Astrocyte of the cerebellum (primary cell): Measurements from ENCODE around the gene HS3ST6.

ENCODE experiments used
- DNase-seq: peaks from one replicate; pipeline ENCODE4 v3.0.0-alpha.2; 2011; ENCODE audit warnings: low read depth
- H3K4me3 ChIP-seq: 2 replicates; pipeline ENCODE4 v1.5.1; 2011; ENCODE audit warnings: mild to moderate bottlenecking, low read depth, low read length, moderate library complexity
- in situ Hi-C: cut with HindIII; loops from 2 replicates; pipeline ENCODE4 v1.10.0; 2017; ENCODE audit warnings: low sequenced_read_pairs
- TF ChIP-seq, protein P1 (sequence below): IDR thresholded peaks from 2 replicates; pipeline ENCODE4 v1.5.1; 2012; ENCODE audit warnings: low read length, low read depth, moderate library complexity, mild to moderate bottlenecking; ENCODE audit errors: missing control alignments

HS3ST6 gene

DNA sequence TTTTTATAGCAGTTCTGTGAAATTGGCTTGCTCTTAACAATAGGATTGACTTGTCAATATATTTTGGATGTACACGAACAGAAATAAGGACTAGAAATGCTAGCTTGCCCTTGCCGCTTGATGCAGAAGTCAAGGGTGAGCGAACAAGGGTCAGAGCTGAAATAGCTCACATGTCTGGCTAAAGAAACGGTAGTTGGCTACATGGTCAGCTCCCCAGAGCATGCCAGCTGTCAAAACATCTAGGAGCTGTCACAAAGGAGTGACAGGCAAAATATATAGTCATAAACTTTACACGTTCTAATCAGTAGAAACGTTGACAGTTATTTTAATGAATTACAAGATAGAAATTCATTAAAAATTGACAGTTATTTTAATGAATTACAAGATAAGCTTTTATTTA is 43.4 kb downstream of the HS3ST6 start:
- in situ Hi-C loops = no loop called here
- H3K4me3 ChIP-seq = no peak overlapping the region
- DNase-seq = no peak
- TF ChIP-seq, protein P1, sequence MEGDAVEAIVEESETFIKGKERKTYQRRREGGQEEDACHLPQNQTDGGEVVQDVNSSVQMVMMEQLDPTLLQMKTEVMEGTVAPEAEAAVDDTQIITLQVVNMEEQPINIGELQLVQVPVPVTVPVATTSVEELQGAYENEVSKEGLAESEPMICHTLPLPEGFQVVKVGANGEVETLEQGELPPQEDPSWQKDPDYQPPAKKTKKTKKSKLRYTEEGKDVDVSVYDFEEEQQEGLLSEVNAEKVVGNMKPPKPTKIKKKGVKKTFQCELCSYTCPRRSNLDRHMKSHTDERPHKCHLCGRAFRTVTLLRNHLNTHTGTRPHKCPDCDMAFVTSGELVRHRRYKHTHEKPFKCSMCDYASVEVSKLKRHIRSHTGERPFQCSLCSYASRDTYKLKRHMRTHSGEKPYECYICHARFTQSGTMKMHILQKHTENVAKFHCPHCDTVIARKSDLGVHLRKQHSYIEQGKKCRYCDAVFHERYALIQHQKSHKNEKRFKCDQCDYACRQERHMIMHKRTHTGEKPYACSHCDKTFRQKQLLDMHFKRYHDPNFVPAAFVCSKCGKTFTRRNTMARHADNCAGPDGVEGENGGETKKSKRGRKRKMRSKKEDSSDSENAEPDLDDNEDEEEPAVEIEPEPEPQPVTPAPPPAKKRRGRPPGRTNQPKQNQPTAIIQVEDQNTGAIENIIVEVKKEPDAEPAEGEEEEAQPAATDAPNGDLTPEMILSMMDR = no peak

DNA sequence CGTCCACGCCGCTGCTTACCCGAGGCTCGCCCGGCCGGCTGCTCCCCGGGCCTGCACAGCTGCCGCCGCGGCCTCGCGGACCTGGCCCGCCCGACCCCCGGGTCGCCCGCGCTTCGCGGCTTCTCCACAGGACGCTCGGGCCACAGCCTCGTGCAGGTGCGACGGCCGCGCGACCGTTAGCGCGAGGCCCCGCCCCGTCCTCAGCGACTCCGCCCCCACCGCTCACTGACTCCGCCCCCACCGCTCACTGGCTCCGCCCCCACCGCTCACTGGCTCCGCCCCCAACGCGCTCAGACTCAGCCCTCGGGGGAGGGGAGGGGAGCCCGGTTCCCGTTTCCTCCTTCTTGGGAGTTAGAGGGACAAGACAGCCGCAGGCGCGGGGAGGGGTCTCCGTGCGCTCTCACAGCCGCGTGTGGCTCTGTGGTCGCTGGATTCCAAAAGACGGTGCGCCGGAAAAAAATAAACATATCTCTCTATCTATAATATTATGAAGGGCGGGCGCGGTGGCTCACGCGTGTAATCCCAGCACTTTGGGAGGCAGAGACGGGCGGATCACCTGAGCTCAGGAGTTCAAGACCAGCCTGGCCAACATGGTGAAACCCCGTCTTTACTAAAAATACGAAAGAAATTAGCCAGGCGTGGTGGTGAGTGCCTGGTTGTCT is 46.1 kb downstream of the HS3ST6 start, which contains the start of gene MEIOB:
TSS of gene MEIOB (minus strand) at position 191 of the 662 bp plus-strand sequence. CDS start 3,989 bp downstream, outside the sequence.
- TF ChIP-seq, protein P1 = no peak
- in situ Hi-C loops = no loop called here
- H3K4me3 ChIP-seq = peak within 1 kb of the TSS; percentile 14
- DNase-seq = no peak

DNA sequence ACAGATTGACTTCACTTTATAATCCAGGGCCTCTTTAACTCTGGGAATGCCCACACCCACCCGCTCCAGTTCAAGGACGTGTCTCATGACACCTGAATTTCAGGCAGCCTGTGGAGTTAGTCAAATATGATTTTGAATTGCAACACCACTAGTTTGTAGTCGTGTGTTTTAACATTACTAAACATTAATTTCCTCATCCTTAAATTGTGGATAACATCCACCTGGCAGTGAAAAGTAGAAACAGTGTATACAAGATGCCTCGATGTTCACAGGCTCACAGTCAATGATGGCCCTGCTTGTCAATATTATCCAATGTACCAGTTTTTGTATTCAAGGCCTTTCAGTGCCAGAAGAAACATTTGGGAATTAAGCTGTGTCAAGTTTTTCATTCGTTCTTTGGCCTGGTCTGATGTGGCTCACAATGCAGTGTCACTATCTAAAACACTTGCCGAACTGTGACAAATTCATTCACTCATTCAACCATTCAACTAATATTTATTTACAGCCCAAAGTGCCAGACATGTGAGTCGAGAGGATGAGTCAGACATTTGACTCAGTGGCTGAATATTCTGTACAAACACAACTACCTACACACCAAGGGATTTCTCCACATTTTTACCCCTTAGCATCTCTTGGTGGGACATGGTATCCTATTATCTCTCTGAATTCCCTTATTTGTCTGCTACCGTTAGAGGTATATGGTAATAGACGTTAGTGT is 47.7 kb downstream of the HS3ST6 start:
- no peak overlapping the region for H3K4me3 ChIP-seq
- in situ Hi-C loops = no loop called here
- DNase-seq = peak; percentile 9
- TF ChIP-seq, protein P1 = no peak

DNA sequence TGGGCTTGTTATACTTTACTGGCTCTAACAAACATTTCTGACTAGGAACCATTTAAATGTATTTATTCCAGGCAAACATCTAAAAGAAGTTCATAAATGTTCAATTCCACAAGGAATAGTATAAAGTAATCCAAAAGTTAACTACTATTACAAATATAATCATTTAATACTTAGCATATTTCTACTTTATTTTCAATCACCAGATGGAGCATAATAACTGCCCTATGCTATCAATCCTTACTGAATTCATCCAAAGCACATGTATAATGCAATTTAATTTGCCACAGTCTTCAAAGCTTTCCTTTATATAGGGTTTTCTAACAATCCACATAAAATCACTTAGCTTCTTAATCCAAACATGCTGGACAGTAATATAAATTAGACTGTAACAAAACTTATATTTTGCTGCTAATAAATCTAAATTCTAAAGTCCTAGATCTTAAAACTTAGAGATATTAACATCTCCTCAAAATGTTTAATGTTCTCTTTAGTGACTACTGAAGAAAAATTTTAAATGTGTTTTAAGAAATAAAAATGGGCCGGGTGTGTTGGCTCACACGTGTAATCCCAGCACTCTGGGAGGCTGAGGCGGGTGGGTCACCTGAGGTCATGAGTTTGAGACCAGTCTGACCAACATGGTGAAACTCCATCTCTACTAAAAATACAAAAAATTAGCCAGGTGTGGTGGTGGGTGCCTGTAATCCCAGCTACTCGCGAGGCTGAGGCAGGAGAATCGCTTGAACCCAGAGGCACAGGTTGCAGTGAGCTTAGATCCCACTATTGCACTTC is 52.1 kb downstream of the HS3ST6 start:
- in situ Hi-C loops = no loop called here
- DNase-seq = no peak
- no peak overlapping the region for H3K4me3 ChIP-seq
- TF ChIP-seq, protein P1 = no peak

DNA sequence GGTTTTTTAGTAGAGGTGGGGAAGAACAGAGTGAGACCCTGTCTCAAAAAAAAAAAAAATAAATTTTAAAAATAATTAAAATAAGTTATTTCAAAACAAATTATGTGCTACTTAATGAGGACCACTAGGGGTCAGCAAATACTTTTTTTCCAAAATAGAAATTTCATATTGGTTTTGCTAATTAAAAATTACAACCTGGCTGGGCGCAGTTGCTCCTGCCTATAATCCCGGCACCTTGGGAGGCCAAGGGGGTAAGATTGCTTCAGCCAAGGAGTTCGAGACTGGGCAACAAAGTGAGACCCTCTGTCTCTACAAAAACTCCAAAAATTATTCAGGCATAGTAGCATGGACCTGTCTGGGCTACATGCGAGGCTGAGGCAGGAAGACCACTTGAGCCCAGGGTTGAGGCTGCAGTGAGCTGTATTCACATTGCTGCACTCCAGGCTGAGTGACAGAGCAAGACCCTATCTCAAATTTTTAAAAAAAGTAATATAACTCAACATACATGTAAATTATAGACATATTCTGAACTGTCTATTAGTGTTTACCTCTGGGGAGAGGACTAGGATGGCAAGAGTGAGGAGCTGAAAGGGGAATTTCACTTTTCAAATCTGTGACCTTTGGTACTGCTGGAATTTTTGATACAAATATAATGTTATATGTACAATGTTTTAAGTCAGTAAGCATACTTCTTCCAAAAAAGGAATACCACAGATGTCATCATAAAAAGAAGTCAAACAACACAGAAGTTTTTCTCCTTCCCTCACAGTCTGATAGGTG is 54.3 kb downstream of the HS3ST6 start:
- TF ChIP-seq, protein P1 = peak; percentile 28
- DNase-seq = peak; percentile 23
- H3K4me3 ChIP-seq = no peak overlapping the region
- in situ Hi-C loops = no loop called here

DNA sequence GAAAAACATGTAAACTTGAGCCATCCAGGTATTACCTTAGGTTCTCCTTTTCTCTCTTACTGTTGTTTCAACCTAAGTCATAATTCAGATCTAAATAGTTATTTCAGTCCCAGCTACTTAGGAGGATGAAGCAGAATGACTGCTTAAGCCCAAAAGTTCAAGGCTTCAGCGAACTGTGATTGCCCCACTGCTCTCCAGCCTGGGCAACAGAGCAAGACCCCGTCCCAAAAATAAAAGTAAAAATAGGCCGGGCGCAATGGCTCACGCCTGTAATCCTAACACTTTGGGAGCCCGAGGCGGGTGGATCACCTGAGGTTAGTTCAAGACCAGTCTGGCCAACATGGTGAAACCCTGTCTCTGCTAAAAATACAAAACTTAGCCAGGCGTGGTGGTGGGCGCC is 55.8 kb downstream of the HS3ST6 start:
- in situ Hi-C loops = no loop called here
- no peak for DNase-seq
- no peak overlapping the region for H3K4me3 ChIP-seq
- TF ChIP-seq, protein P1 = no peak
